CD4-positive, alpha-beta T cell (primary cell): ENCODE results near the gene TRMT44. TPM values are rescaled to one million over a fixed set of nuclear protein-coding genes. Genes with fewer than 3 reads are reported as not detected.

Experiments
- ATAC-seq: fragments of 200-7000 bp; cut with Tn5 transposase; one replicate; pipeline ENCODE4 v1.10.0; 2022; ENCODE audit warnings: mild to moderate bottlenecking; ENCODE audit not compliant: poor library complexity
- CTCF ChIA-PET: fragments of 350-600 bp; sonication (Branson Sonifier 250); formaldehyde crosslinking; loops from one replicate; lab custom pipeline; 2021; ENCODE audit warnings: antibody characterized with exemption, inconsistent platforms; lab: Charles Lee
- POLR2A ChIA-PET: fragments of 350-600 bp; sonication (Branson Sonifier 250); formaldehyde crosslinking; loops from one replicate; lab custom pipeline; 2021; ENCODE audit warnings: antibody characterized with exemption, inconsistent platforms; lab: Charles Lee
- DNase-seq, 14 experiments: peaks; one replicate each; pipeline ENCODE4 v3.0.0-alpha.2; 2013 to 2020; ENCODE audit warnings: mixed read lengths in 2 of 14
- H3K27ac ChIP-seq, 2 donors: one replicate each; pipeline versions ENCODE4 v1.5.1 to v1.7.0; 2013; ENCODE audit warnings: low read length in 2 of 2, low read depth in 1 of 2, mild to moderate bottlenecking in 1 of 2
- H3K27me3 ChIP-seq, 2 experiments: 1 replicate in 1 of 2; 2 replicates in 1 of 2; pipeline versions ENCODE4 v1.6.1 to v1.7.0; 2013; ENCODE audit warnings: low read length in 2 of 2, control low read depth in 1 of 2, mild to moderate bottlenecking in 1 of 2, moderate library complexity in 1 of 2; ENCODE audit not compliant: insufficient read depth in 2 of 2, control insufficient read depth in 1 of 2
- H3K36me3 ChIP-seq: one replicate; pipeline ENCODE4 v1.6.1; 2013; ENCODE audit warnings: low read length, control low read depth; ENCODE audit not compliant: insufficient read depth
- H3K4me1 ChIP-seq: one replicate; pipeline ENCODE4 v1.6.1; 2013; ENCODE audit warnings: low read length, control low read depth; ENCODE audit not compliant: insufficient read depth
- H3K4me3 ChIP-seq: one replicate; pipeline ENCODE4 v1.5.1; 2013; ENCODE audit warnings: mild to moderate bottlenecking, low read length, moderate library complexity
- H3K9me3 ChIP-seq, 2 experiments: 1 replicate in 1 of 2; 2 replicates in 1 of 2; pipeline versions ENCODE4 v1.6.1 to v1.7.0; 2013; ENCODE audit warnings: low read length in 2 of 2, mild to moderate bottlenecking in 2 of 2, control low read depth in 1 of 2, moderate library complexity in 1 of 2; ENCODE audit not compliant: control insufficient read depth in 1 of 2, insufficient read depth in 1 of 2
- H3K27ac Mint-ChIP-seq: one replicate; pipeline ENCODE4 v1.8.0; 2020; ENCODE audit warnings: mixed read lengths
- H3K27me3 Mint-ChIP-seq: one replicate; pipeline ENCODE4 v1.8.0; 2021; ENCODE audit warnings: mixed read lengths
- H3K36me3 Mint-ChIP-seq: one replicate; pipeline ENCODE4 v1.8.0; 2021; ENCODE audit warnings: low read depth, mixed read lengths
- H3K4me1 Mint-ChIP-seq: one replicate; pipeline ENCODE4 v1.8.0; 2021; ENCODE audit warnings: low read depth, mixed read lengths
- H3K4me3 Mint-ChIP-seq: one replicate; pipeline ENCODE4 v1.8.0; 2020; ENCODE audit warnings: mild to moderate bottlenecking, mixed read lengths
- H3K9me3 Mint-ChIP-seq: one replicate; pipeline ENCODE4 v1.8.0; 2020; ENCODE audit warnings: mixed read lengths
- CTCF ChIP-seq: fragments of 200-600 bp; IDR thresholded peaks from one replicate; pipeline ENCODE4 v1.8.0; 2022; ENCODE audit warnings: antibody characterized with exemption, mild to moderate bottlenecking
- intact Hi-C, 2 experiments: fragments of 100-400 bp; cut with DNase I in 1 of 2; cut with micrococcal nuclease in 1 of 2; formaldehyde crosslinking; loops; one replicate each; pipeline versions ENCODE4 v1.15.1 to v1.9.0; 2023 to 2025; cut with DNase I, micrococcal nuclease
- total RNA-seq, 174 experiments: library from RNA in 2 of 174; stranded (reverse) in 2 of 174; gene quantifications; one replicate each; pipeline ENCODE4 v1.2.3 and lab custom pipeline; 2021 to 2026

TRMT44 gene
- total RNA-seq, 2 experiments from 2014 or later, result 25.6 to 29.2 TPM

- Histone ChIP-seq H3K27ac (no peak overlapping the region), H3K4me3 (no peak overlapping the region), H3K9me3 (no peaks in the 10 kb centered on the region), H3K36me3 (no peaks in the 10 kb centered on the region), H3K27me3 (no peaks in the 10 kb centered on the region), H3K4me1 (no peaks in the 10 kb centered on the region)
- H3K36me3 Mint-ChIP-seq, result no peaks in the 10 kb centered on the region
- no peak for DNase-seq
- no peaks in the 10 kb centered on the region for H3K27me3 Mint-ChIP-seq
- H3K9me3 Mint-ChIP-seq, result no peaks in the 10 kb centered on the region
- H3K4me3 Mint-ChIP-seq, result no peak overlapping the region
- H3K27ac Mint-ChIP-seq, result no peak overlapping the region
- ATAC-seq, result no peak
- no peaks in the 10 kb centered on the region for H3K4me1 Mint-ChIP-seq
- ChIA-PET POLR2A (no interaction called here), CTCF (no interaction called here)
- TF ChIP-seq CTCF, result no peak
- intact Hi-C loops, result no loop called here
These were observed 67.7 kb downstream of the TRMT44 start for GRCh38 chr4:8508266-8508665.

- no peaks in the 10 kb centered on the region for H3K9me3 Mint-ChIP-seq
- intact Hi-C loops, result no loop called here
These were observed 68.2 kb downstream of the TRMT44 start for GRCh38 chr4:8508740-8509139.

GRCh38 chr4:8509311-8509950 lies 68.9 kb downstream of the TRMT44 start:
- no peaks in the 10 kb centered on the region for H3K36me3 ChIP-seq
- H3K4me3 Mint-ChIP-seq, result no peak overlapping the region
- no peaks in the 10 kb centered on the region for H3K27me3 Mint-ChIP-seq
- no peaks in the 10 kb centered on the region for H3K4me1 Mint-ChIP-seq
- no peak overlapping the region for H3K27ac Mint-ChIP-seq
- intact Hi-C loops, result no loop called here
- H3K4me1 ChIP-seq, result no peaks in the 10 kb centered on the region
- no peaks in the 10 kb centered on the region for H3K9me3 Mint-ChIP-seq
- peaks cover 0 to 7% of the 10 kb centered on the region in 2 experiments for H3K9me3 ChIP-seq
- no peak for ATAC-seq
- POLR2A ChIA-PET, result no interaction called here
- no peak for DNase-seq
- no peak overlapping the region for H3K4me3 ChIP-seq
- CTCF ChIA-PET, result no interaction called here
- H3K27ac ChIP-seq, result no peak overlapping the region
- no peaks in the 10 kb centered on the region for H3K36me3 Mint-ChIP-seq
- H3K27me3 ChIP-seq, result no peaks in the 10 kb centered on the region
- TF ChIP-seq CTCF, result no peak

More at GRCh38 chr4:8508740-8509139, 68.2 kb downstream of the TRMT44 start:
- no peak overlapping the region for H3K27ac Mint-ChIP-seq
- H3K4me1 Mint-ChIP-seq, result no peaks in the 10 kb centered on the region
- H3K4me3 ChIP-seq, result no peak overlapping the region
- H3K4me3 Mint-ChIP-seq, result no peak overlapping the region
- peaks cover 0 to under 1% of the 10 kb centered on the region in 2 experiments for H3K9me3 ChIP-seq
- H3K4me1 ChIP-seq, result no peaks in the 10 kb centered on the region
- H3K27me3 Mint-ChIP-seq, result no peaks in the 10 kb centered on the region
- H3K27ac ChIP-seq, result no peak overlapping the region
- ChIA-PET CTCF (no interaction called here), POLR2A (no interaction called here)
- no peak for TF ChIP-seq CTCF
- H3K36me3 Mint-ChIP-seq, result no peaks in the 10 kb centered on the region
- H3K36me3 ChIP-seq, result no peaks in the 10 kb centered on the region
- no peak for DNase-seq
- H3K27me3 ChIP-seq, result no peaks in the 10 kb centered on the region
- no peak for ATAC-seq
